HepG2 (cell line): ENCODE results near the gene WDR54. TPM values are rescaled to one million over a fixed set of nuclear protein-coding genes. Genes with fewer than 3 reads are reported as not detected.
A peak's percentile ranks its signal among the peaks of the same experiment; 100 is the strongest.

Source experiments
- ARID3A ChIP-seq: IDR thresholded peaks from 2 replicates; pipeline ENCODE4 v1.6.1; 2012; ENCODE audit warnings: low read depth, low read length, improper control_type of control experiment
- ASH2L ChIP-seq: fragments of 300-600, 200-600 bp; sonication (generic); IDR thresholded peaks from 2 replicates; pipeline ENCODE4 v1.7.0; 2017; ENCODE audit warnings: low read depth, mild to moderate bottlenecking, moderate library complexity, mixed read lengths, low read length; ENCODE audit not compliant: insufficient read length
- E2F1 ChIP-seq: sonication (generic); formaldehyde crosslinking; IDR thresholded peaks from 2 replicates; pipeline ENCODE4 v1.5.0; 2020; ENCODE audit warnings: missing genetic modification reagents
- GPN1 ChIP-seq: sonication (generic); formaldehyde crosslinking; IDR thresholded peaks from 2 replicates; pipeline ENCODE4 v1.5.1; 2020; ENCODE audit warnings: missing genetic modification reagents, borderline replicate concordance
- HMGXB4 ChIP-seq, 2 experiments: sonication (generic) in 1 of 2; formaldehyde crosslinking in 1 of 2; IDR thresholded peaks; 2 replicates each; pipeline versions ENCODE4 v1.4.0 to v1.6.1; 2018 to 2020; ENCODE audit warnings: missing genetic modification reagents in 2 of 2, borderline replicate concordance in 1 of 2, low read depth in 1 of 2, mild to moderate bottlenecking in 1 of 2, missing biosample characterization in 1 of 2
- KDM5A ChIP-seq: fragments of 200-600 bp; sonication (generic); IDR thresholded peaks from 2 replicates; pipeline ENCODE4 v1.7.0; 2018; ENCODE audit warnings: antibody characterized with exemption, mild to moderate bottlenecking, low read length, borderline replicate concordance
- NONO ChIP-seq, 2 experiments: fragments of 450-650 bp in 1 of 2; sonication (generic) in 1 of 2; formaldehyde crosslinking in 1 of 2; IDR thresholded peaks in 1 of 2; conservative IDR thresholded peaks in 1 of 2; 2 replicates each; pipeline versions ENCODE4 v1.6.1 to v1.8.0; 2017 to 2022; ENCODE audit warnings: mild to moderate bottlenecking in 1 of 2, missing genetic modification reagents in 1 of 2, moderate library complexity in 1 of 2
- NR3C1 ChIP-seq: sonication (generic); formaldehyde crosslinking; IDR thresholded peaks from 2 replicates; pipeline ENCODE4 v1.4.0; 2020; ENCODE audit warnings: missing genetic modification reagents
- ZMYM2 ChIP-seq: sonication (generic); formaldehyde crosslinking; IDR thresholded peaks from 2 replicates; pipeline ENCODE4 v1.8.0; 2022; ENCODE audit warnings: mild to moderate bottlenecking, missing genetic modification reagents
- ZNF143 ChIP-seq: sonication (generic); formaldehyde crosslinking; IDR thresholded peaks from 2 replicates; pipeline ENCODE4 v1.4.0; 2020; ENCODE audit warnings: missing genetic modification reagents
- ZNF20 ChIP-seq: sonication (generic); formaldehyde crosslinking; IDR thresholded peaks from 2 replicates; pipeline ENCODE4 v1.4.0; 2020; ENCODE audit warnings: mild to moderate bottlenecking, moderate library complexity, missing genetic modification reagents
- ZNF510 ChIP-seq: sonication (generic); formaldehyde crosslinking; IDR thresholded peaks from 2 replicates; pipeline ENCODE4 v1.4.0; 2020; ENCODE audit warnings: low read depth, mild to moderate bottlenecking, missing genetic modification reagents
- ZNF550 ChIP-seq: sonication (generic); formaldehyde crosslinking; IDR thresholded peaks from 2 replicates; pipeline ENCODE4 v1.4.0; 2020; ENCODE audit warnings: mild to moderate bottlenecking, missing genetic modification reagents, borderline replicate concordance
- ZNF614 ChIP-seq: IDR thresholded peaks from 2 replicates; pipeline ENCODE4 v1.6.1; 2018; ENCODE audit warnings: missing biosample characterization, missing genetic modification reagents, inconsistent platforms, borderline replicate concordance
- ZSCAN12 ChIP-seq: sonication (generic); formaldehyde crosslinking; IDR thresholded peaks from 2 replicates; pipeline ENCODE4 v1.9.0; 2021; ENCODE audit warnings: mild to moderate bottlenecking, missing genetic modification reagents
- polyA plus RNA-seq, 8 experiments: library from polyadenylated mRNA; depleted of rRNA in 3 of 8; stranded (reverse) in 7 of 8; unstranded in 1 of 8; fragments of >200 nt; fragmentation: Illumina TruSeq in 4 of 8; extraction: Trizol in 4 of 8; gene quantifications; 2 replicates each; pipeline versions ENCODE4 v1.2.1 to v1.2.3, GENCODE V29; 2011 to 2016; ENCODE audit warnings: low read depth in 4 of 8, missing spikeins in 1 of 8, mixed read lengths in 1 of 8; ENCODE audit not compliant: insufficient read depth in 1 of 8
- total RNA-seq, 5 experiments: library from RNA; depleted of rRNA; stranded (reverse); fragments of >200 nt; fragmentation: Illumina TruSeq; extraction: Trizol; gene quantifications; 2 replicates each; pipeline ENCODE4 v1.2.3, GENCODE V29; 2016; ENCODE audit warnings: low read depth in 1 of 5
- TF ChIP-seq, protein P1 (sequence below): sonication (generic); formaldehyde crosslinking; IDR thresholded peaks from 2 replicates; pipeline ENCODE4 v1.4.0; 2020; ENCODE audit warnings: missing genetic modification reagents

The WDR54 gene
- total and polyA plus RNA-seq, 2 of the 13 experiments (the other 11 are each of a cell fraction or from before 2014, with no cell fraction given): 2.0 to 17.3 TPM

DNA sequence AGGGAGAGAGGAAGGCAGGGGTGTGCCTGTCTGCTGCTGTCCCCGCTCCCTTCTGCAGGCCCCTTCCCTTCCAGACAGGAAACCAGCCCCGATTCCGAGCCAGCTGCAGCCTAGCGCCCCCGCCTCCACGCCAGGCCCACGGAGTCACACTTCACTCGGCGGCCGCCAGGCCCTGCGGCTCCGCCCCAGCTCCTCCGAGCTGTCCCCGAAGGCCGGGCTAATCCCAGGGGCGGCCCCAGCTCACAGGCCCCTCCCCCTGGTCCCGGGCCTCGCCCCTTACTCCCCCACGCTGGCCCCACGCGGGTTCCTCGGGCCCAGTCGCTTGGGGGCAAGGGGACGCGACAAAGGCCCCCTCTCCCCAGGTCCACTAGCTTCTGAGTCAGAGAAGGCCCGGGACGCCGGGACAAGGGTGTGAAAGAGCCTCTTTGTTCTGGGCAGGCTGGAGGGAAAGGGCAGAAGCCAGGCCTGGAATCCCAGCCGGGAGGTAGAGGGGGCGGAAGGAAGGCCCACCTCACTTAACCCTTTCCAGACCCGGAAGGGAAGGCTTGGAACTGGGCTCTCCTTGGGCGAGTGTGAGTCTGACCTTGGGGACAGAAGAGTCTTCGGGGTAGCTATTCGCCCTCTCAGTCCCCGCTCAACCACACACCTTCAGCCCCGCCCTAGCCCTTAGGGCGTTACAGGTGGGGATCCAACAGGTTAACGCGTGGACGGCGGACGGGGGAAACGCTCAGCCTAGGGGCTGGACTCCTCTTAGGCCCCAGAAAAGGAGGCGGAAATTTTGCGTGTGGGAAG lies 19.0 kb downstream of the WDR54 start (continued):
- TF ChIP-seq HMGXB4 (CRISPR knock-in tag; IDR thresholded peaks at IDR 0.05; ENCODE audit: borderline replicate concordance in 1 of 2, low read depth in 1 of 2) (peak; percentile 88 to 97), NR3C1 (no peak), ARID3A (no peak), ASH2L (peak; percentile 61), ZNF20 (CRISPR knock-in tag) (peak; percentile 86; the same call in 1 of the 2 replicates), GPN1 (CRISPR knock-in tag) (no peak), E2F1 (CRISPR knock-in tag) (peak; percentile 62; the same call in 1 of the 2 replicates), NONO (IDR thresholded peaks at IDR 0.05) (no peak), NONO (CRISPR knock-in tag; conservative IDR thresholded peaks at IDR 0.05) (peak; percentile 90), ZSCAN12 (CRISPR knock-in tag) (no peak), KDM5A (peak; percentile 53; the same call in 1 of the 2 replicates), ZMYM2 (CRISPR knock-in tag) (peak; percentile 95), ZNF143 (CRISPR knock-in tag) (peak; percentile 7), ZNF510 (peak; percentile 83; the same call in 1 of the 2 replicates), ZNF550 (CRISPR knock-in tag) (no peak), ZNF614 (CRISPR knock-in tag) (peak; percentile 82; the same call in 1 of the 2 replicates)
- TF ChIP-seq, protein P1, sequence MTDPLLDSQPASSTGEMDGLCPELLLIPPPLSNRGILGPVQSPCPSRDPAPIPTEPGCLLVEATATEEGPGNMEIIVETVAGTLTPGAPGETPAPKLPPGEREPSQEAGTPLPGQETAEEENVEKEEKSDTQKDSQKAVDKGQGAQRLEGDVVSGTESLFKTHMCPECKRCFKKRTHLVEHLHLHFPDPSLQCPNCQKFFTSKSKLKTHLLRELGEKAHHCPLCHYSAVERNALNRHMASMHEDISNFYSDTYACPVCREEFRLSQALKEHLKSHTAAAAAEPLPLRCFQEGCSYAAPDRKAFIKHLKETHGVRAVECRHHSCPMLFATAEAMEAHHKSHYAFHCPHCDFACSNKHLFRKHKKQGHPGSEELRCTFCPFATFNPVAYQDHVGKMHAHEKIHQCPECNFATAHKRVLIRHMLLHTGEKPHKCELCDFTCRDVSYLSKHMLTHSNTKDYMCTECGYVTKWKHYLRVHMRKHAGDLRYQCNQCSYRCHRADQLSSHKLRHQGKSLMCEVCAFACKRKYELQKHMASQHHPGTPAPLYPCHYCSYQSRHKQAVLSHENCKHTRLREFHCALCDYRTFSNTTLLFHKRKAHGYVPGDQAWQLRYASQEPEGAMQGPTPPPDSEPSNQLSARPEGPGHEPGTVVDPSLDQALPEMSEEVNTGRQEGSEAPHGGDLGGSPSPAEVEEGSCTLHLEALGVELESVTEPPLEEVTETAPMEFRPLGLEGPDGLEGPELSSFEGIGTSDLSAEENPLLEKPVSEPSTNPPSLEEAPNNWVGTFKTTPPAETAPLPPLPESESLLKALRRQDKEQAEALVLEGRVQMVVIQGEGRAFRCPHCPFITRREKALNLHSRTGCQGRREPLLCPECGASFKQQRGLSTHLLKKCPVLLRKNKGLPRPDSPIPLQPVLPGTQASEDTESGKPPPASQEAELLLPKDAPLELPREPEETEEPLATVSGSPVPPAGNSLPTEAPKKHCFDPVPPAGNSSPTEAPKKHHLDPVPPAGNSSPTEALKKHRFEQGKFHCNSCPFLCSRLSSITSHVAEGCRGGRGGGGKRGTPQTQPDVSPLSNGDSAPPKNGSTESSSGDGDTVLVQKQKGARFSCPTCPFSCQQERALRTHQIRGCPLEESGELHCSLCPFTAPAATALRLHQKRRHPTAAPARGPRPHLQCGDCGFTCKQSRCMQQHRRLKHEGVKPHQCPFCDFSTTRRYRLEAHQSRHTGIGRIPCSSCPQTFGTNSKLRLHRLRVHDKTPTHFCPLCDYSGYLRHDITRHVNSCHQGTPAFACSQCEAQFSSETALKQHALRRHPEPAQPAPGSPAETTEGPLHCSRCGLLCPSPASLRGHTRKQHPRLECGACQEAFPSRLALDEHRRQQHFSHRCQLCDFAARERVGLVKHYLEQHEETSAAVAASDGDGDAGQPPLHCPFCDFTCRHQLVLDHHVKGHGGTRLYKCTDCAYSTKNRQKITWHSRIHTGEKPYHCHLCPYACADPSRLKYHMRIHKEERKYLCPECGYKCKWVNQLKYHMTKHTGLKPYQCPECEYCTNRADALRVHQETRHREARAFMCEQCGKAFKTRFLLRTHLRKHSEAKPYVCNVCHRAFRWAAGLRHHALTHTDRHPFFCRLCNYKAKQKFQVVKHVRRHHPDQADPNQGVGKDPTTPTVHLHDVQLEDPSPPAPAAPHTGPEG: peak; percentile 51; the same call in 1 of the 2 replicates
